CD14-positive monocyte (primary cell): ENCODE results near the gene FERMT2. TPM values are rescaled to one million over a fixed set of nuclear protein-coding genes. Genes with fewer than 3 reads are reported as not detected.
A peak's percentile ranks its signal among the peaks of the same experiment; 100 is the strongest.

Experiments
- DNase-seq, 3 donors: peaks; one replicate each; pipeline ENCODE4 v3.0.0-alpha.2; 2011 to 2022
- H2AFZ ChIP-seq: 2 replicates; pipeline ENCODE4 v1.6.0; 2012; ENCODE audit warnings: mild to moderate bottlenecking, low read depth, low read length, inconsistent platforms; ENCODE audit not compliant: insufficient read depth, poor library complexity, severe bottlenecking
- H3K27ac ChIP-seq, 2 donors: 1 replicate in 1 of 2; 2 replicates in 1 of 2; pipeline ENCODE4 v1.5.1; 2012 to 2013; ENCODE audit warnings: low read length in 2 of 2, control low read depth in 1 of 2, inconsistent platforms in 1 of 2, low read depth in 1 of 2, mild to moderate bottlenecking in 1 of 2
- H3K27me3 ChIP-seq, 2 donors: one replicate each; pipeline versions ENCODE4 v1.6.0 to v1.6.1; 2011 to 2013; ENCODE audit warnings: low read length in 2 of 2; ENCODE audit not compliant: control insufficient read depth in 2 of 2, insufficient read depth in 2 of 2
- H3K36me3 ChIP-seq, 2 donors: replicated peaks in 1 of 2; 1 replicate in 1 of 2; 2 replicates in 1 of 2; pipeline versions ENCODE4 v1.5.1 to v1.6.1; 2012 to 2013; ENCODE audit warnings: low read length in 2 of 2, control low read depth in 1 of 2, inconsistent platforms in 1 of 2, mild to moderate bottlenecking in 1 of 2; ENCODE audit not compliant: insufficient read depth in 2 of 2, control insufficient read depth in 1 of 2
- H3K4me1 ChIP-seq, 2 donors: 1 replicate in 1 of 2; 2 replicates in 1 of 2; pipeline versions ENCODE4 v1.5.1 to v1.6.1; 2012 to 2013; ENCODE audit warnings: low read length in 2 of 2, control low read depth in 1 of 2, inconsistent platforms in 1 of 2, mild to moderate bottlenecking in 1 of 2, moderate library complexity in 1 of 2; ENCODE audit not compliant: insufficient read depth in 2 of 2, control insufficient read depth in 1 of 2
- H3K4me2 ChIP-seq: replicated peaks from 2 replicates; pipeline ENCODE3; 2012; ENCODE audit warnings: low read length, moderate library complexity, mild to moderate bottlenecking; ENCODE audit not compliant: poor library complexity, severe bottlenecking; ENCODE audit errors: extremely low read depth
- H3K4me3 ChIP-seq, 3 experiments: fragments of 200-600 bp in 1 of 3; sonication (generic) in 1 of 3; replicated peaks in 1 of 3; 1 replicate in 2 of 3; 2 replicates in 1 of 3; pipeline ENCODE4 v1.5.1; 2011 to 2013; ENCODE audit warnings: low read length in 3 of 3, mild to moderate bottlenecking in 3 of 3, control low read depth in 2 of 3, low read depth in 2 of 3, inconsistent platforms in 1 of 3, moderate library complexity in 1 of 3
- H3K79me2 ChIP-seq: 2 replicates; pipeline ENCODE4 v1.6.0; 2012; ENCODE audit warnings: mild to moderate bottlenecking, control low read depth, inconsistent platforms, low read length, moderate library complexity; ENCODE audit not compliant: insufficient read depth
- H3K9ac ChIP-seq: 2 replicates; pipeline ENCODE4 v1.6.0; 2017; ENCODE audit warnings: low read length, mild to moderate bottlenecking; ENCODE audit not compliant: insufficient read depth, poor library complexity, severe bottlenecking
- H3K9me3 ChIP-seq, 2 donors: replicated peaks in 1 of 2; 1 replicate in 1 of 2; 2 replicates in 1 of 2; pipeline versions ENCODE4 v1.5.1 to v1.6.1; 2012 to 2013; ENCODE audit warnings: low read length in 2 of 2, control low read depth in 1 of 2; ENCODE audit not compliant: control insufficient read depth in 1 of 2, insufficient read depth in 1 of 2
- H4K20me1 ChIP-seq: 2 replicates; pipeline ENCODE4 v1.6.0; 2012; ENCODE audit warnings: mild to moderate bottlenecking, low read length, control low read depth, moderate library complexity; ENCODE audit not compliant: insufficient read depth
- H3K27ac Mint-ChIP-seq, 7 donors: one replicate each; pipeline ENCODE4 v1.8.0; 2020; ENCODE audit warnings: mild to moderate bottlenecking in 7 of 7, mixed read lengths in 7 of 7, moderate library complexity in 6 of 7, inconsistent platforms in 2 of 7
- H3K27me3 Mint-ChIP-seq, 3 donors: one replicate each; pipeline ENCODE4 v1.8.0; 2021 to 2022; ENCODE audit warnings: low read depth in 3 of 3, mild to moderate bottlenecking in 3 of 3, mixed read lengths in 3 of 3, moderate library complexity in 3 of 3, inconsistent platforms in 1 of 3
- H3K36me3 Mint-ChIP-seq, 2 donors: one replicate each; pipeline ENCODE4 v1.8.0; 2020; ENCODE audit warnings: mixed read lengths in 2 of 2, inconsistent platforms in 1 of 2, mild to moderate bottlenecking in 1 of 2
- H3K4me1 Mint-ChIP-seq: one replicate; pipeline ENCODE4 v1.8.0; 2020; ENCODE audit warnings: mild to moderate bottlenecking, mixed read lengths
- H3K4me3 Mint-ChIP-seq, 2 donors: one replicate each; pipeline ENCODE4 v1.8.0; 2020; ENCODE audit warnings: mild to moderate bottlenecking in 2 of 2, mixed read lengths in 2 of 2, moderate library complexity in 1 of 2
- H3K9me3 Mint-ChIP-seq, 7 donors: one replicate each; pipeline ENCODE4 v1.8.0; 2020 to 2022; ENCODE audit warnings: mixed read lengths in 7 of 7, mild to moderate bottlenecking in 6 of 7, moderate library complexity in 6 of 7, inconsistent platforms in 2 of 7
- CTCF ChIP-seq: fragments of 200-600 bp; IDR thresholded peaks from one replicate; pipeline ENCODE4 v1.8.0; 2022; ENCODE audit warnings: antibody characterized with exemption, mild to moderate bottlenecking
- WGBS: methylation state at CpG from one replicate; pipeline ENCODE4 v1.1.5; 2013; ENCODE audit warnings: missing lambda C conversion rate; ENCODE audit not compliant: insufficient coverage; 5-methylcytosine and 5-hydroxymethylcytosine counted together
- intact Hi-C, 2 donors: fragments of 100-400 bp; cut with micrococcal nuclease; formaldehyde crosslinking; loops; one replicate each; pipeline versions ENCODE4 v1.15.0 to v1.15.1; 2023
- polyA plus RNA-seq, 3 donors: library from polyadenylated mRNA; depleted of rRNA in 1 of 3; unstranded in 2 of 3; stranded (reverse) in 1 of 3; fragments of 300-500 nt in 2 of 3; fragments of >200 nt in 1 of 3; fragmentation: Illumina TruSeq in 2 of 3; gene quantifications; 1 replicate in 2 of 3; 2 replicates in 1 of 3; pipeline ENCODE4 v1.2.3, GENCODE V29; 2012 to 2021

FERMT2 gene
- polyA plus RNA-seq, 3 donors, result not detected

- Histone ChIP-seq H3K27ac (peak overlapping the region in 1 of 2 donors; percentile 8), H3K4me2 (no peak overlapping the region), H2AFZ (peak overlapping the region; percentile 44), H3K36me3 (no peaks in the 10 kb centered on the region), H4K20me1 (no peaks in the 10 kb centered on the region), H3K4me3 (no peak overlapping the region), H3K9ac (no peak overlapping the region), H3K9me3 (no peaks in the 10 kb centered on the region), H3K79me2 (no peaks in the 10 kb centered on the region), H3K27me3 (no peaks in the 10 kb centered on the region), H3K4me1 (peaks cover 16 to 18% of the 10 kb centered on the region in 2 donors)
- no peak for DNase-seq
- intact Hi-C loops, result no loop called here
- Mint-ChIP-seq H3K27me3 (no peaks in the 10 kb centered on the region), H3K27ac (peak overlapping the region in 6 of 7 donors; percentile 22 to 81 (median 70)), H3K4me3 (no peak overlapping the region), H3K4me1 (peaks cover 16% of the 10 kb centered on the region), H3K36me3 (no peaks in the 10 kb centered on the region), H3K9me3 (no peaks in the 10 kb centered on the region)
- TF ChIP-seq CTCF, result no peak
- no CpG with 5 or more reads among the region's 1 CpG for WGBS
Measured at GRCh38 chr14:52917735-52918134, 33.1 kb downstream of the FERMT2 start.

GRCh38 chr14:52914295-52914694 is 36.6 kb downstream of the FERMT2 start:
- H3K9me3 ChIP-seq, result no peaks in the 10 kb centered on the region
- peaks cover 16% of the 10 kb centered on the region for H3K4me1 Mint-ChIP-seq
- H3K36me3 ChIP-seq, result no peaks in the 10 kb centered on the region
- DNase-seq, result no peak
- no peaks in the 10 kb centered on the region for H3K36me3 Mint-ChIP-seq
- WGBS, result no CpG with 5 or more reads among the region's 3 CpGs
- H3K27me3 ChIP-seq, result no peaks in the 10 kb centered on the region
- H2AFZ ChIP-seq, result no peak overlapping the region
- no peaks in the 10 kb centered on the region for H4K20me1 ChIP-seq
- no peak overlapping the region for H3K4me3 ChIP-seq
- no peak overlapping the region for H3K27ac ChIP-seq
- H3K9me3 Mint-ChIP-seq, result peaks cover 0 to 2% (median 0%) of the 10 kb centered on the region in 7 donors
- no peak overlapping the region for H3K4me2 ChIP-seq
- intact Hi-C loops, result no loop called here
- H3K9ac ChIP-seq, result no peak overlapping the region
- H3K4me3 Mint-ChIP-seq, result no peak overlapping the region
- H3K4me1 ChIP-seq, result peaks cover 16 to 17% of the 10 kb centered on the region in 2 donors
- TF ChIP-seq CTCF, result no peak
- H3K79me2 ChIP-seq, result no peaks in the 10 kb centered on the region
- no peak overlapping the region for H3K27ac Mint-ChIP-seq
- H3K27me3 Mint-ChIP-seq, result no peaks in the 10 kb centered on the region
